HG02973 (cell line): ENCODE results near the gene ZNF692.
A peak's percentile ranks its signal among the peaks of the same experiment; 100 is the strongest.

Source experiments
- ATAC-seq: cut with Tn5 transposase; IDR thresholded peaks from one replicate; pipeline ENCODE4 v1.9.1; 2021; ENCODE audit warnings: moderate library complexity; ENCODE audit not compliant: unreplicated experiment

The ZNF692 gene

GRCh38 chr1:248881261-248881660, 22.4 kb upstream of the ZNF692 start:
- no peak for ATAC-seq

- ATAC-seq, result peak; percentile 66
These were observed 15.2 kb upstream of the ZNF692 start for GRCh38 chr1:248873993-248874533.

- ATAC-seq, result peak; percentile 72
These were observed 14.6 kb upstream of the ZNF692 start for GRCh38 chr1:248873409-248873992.

- peak; percentile 22 for ATAC-seq
These were observed 14.0 kb upstream of the ZNF692 start for GRCh38 chr1:248872752-248873408.

- ATAC-seq, result no peak
These were observed 13.0 kb upstream of the ZNF692 start for GRCh38 chr1:248871837-248872401.

GRCh38 chr1:248862998-248863881, 4.4 kb upstream of the ZNF692 start:
- peak; percentile 45 for ATAC-seq

- peak; percentile 1 for ATAC-seq
These were observed 3.8 kb upstream of the ZNF692 start for GRCh38 chr1:248862695-248862997.

GRCh38 chr1:248861616-248862015, 2.7 kb upstream of the ZNF692 start:
- ATAC-seq, result no peak

GRCh38 chr1:248860007-248860406, 1.1 kb upstream of the ZNF692 start:
- no peak for ATAC-seq

GRCh38 chr1:248858096-248858890, 592 bp downstream of the ZNF692 start:
- ATAC-seq, result peak; percentile 36

GRCh38 chr1:248857749-248858095, 1.2 kb downstream of the ZNF692 start:
- ATAC-seq, result no peak

- no peak for ATAC-seq
These were observed 1.7 kb downstream of the ZNF692 start for GRCh38 chr1:248857201-248857600.

GRCh38 chr1:248856176-248856575, 2.7 kb downstream of the ZNF692 start:
- ATAC-seq, result no peak

- ATAC-seq, result no peak
These were observed 3.3 kb downstream of the ZNF692 start for GRCh38 chr1:248855580-248855979.

GRCh38 chr1:248853663-248854375, 5.1 kb downstream of the ZNF692 start:
- no peak for ATAC-seq

GRCh38 chr1:248852481-248853405, 6.1 kb downstream of the ZNF692 start:
- no peak for ATAC-seq

GRCh38 chr1:248851390-248851789, 7.5 kb downstream of the ZNF692 start:
- ATAC-seq, result no peak

GRCh38 chr1:248850536-248851251, 8.2 kb downstream of the ZNF692 start:
- ATAC-seq, result no peak
